ENCODE data around the gene IL31RA.

Gene IL31RA

DNA sequence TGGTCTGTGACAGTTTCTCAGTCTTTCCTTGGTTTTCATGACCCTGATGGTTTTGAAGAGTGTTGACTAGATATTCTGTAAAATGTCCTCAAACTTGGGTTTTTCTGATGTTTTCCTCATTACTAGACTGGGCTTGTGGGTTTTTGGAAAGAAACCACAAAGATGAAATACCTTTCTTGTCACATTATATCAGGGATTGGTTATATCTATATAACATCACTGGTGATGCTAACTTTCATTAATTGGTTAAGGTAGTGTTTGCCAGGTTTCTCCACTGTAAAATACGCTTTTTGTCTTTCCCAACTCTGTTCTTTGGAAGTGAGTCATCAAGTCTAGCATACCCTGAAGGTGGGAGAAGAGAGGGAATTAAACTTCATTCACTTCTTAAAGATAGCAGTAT, 3.3 kb upstream of the IL31RA start:
- Mint-ChIP-seq H3K27me3 (ENCODE audit: low read depth) (no peaks in the 10 kb centered on the region), H3K4me1 (no peaks in the 10 kb centered on the region), H3K4me3 (no peak overlapping the region), H3K36me3 (ENCODE audit: low read depth) (no peaks in the 10 kb centered on the region), H3K27ac (no peak overlapping the region), H3K9me3 (peaks cover 8% of the 10 kb centered on the region)
- TF ChIP-seq, protein P1, sequence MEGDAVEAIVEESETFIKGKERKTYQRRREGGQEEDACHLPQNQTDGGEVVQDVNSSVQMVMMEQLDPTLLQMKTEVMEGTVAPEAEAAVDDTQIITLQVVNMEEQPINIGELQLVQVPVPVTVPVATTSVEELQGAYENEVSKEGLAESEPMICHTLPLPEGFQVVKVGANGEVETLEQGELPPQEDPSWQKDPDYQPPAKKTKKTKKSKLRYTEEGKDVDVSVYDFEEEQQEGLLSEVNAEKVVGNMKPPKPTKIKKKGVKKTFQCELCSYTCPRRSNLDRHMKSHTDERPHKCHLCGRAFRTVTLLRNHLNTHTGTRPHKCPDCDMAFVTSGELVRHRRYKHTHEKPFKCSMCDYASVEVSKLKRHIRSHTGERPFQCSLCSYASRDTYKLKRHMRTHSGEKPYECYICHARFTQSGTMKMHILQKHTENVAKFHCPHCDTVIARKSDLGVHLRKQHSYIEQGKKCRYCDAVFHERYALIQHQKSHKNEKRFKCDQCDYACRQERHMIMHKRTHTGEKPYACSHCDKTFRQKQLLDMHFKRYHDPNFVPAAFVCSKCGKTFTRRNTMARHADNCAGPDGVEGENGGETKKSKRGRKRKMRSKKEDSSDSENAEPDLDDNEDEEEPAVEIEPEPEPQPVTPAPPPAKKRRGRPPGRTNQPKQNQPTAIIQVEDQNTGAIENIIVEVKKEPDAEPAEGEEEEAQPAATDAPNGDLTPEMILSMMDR (IDR thresholded peaks at IDR 0.05; ENCODE audit: unreplicated experiment in 3 of 3), result no peak

DNA sequence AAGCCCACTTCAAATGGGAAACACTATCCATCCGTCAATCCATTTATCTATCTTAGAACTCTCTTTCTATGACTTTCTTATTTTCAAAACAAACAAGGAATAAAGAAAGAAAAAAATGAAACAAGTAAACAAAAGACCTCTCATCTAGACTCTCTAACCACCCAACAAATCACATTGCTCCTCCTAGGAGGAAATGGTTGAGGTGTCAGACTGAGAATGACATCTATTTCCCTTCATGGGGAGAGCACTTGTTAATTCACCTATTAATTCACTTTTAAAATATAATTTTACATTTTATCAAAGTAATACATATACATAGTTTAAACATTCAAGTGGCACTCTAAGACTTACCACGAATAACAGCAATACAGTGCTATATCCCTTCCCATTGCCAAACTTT, 2.4 kb upstream of the IL31RA start:
- Mint-ChIP-seq H3K9me3 (peaks cover 8% of the 10 kb centered on the region), H3K27ac (no peak overlapping the region), H3K36me3 (ENCODE audit: low read depth) (no peaks in the 10 kb centered on the region)

DNA sequence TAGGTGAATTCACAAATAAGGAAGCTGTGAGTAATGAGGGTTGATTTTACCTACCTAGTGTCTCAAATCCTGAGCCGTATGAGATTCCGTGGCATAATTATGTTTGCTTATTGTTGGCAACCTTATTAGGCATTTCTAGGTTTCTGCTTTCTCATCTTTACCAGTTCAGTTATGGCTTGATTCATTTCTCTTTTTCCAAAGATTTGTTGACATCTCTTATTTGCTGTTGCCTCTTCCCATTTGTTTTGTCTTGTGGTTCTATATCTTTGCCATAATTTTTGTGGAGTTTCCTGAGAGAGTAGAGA, 470 bp downstream of the IL31RA start:
- Mint-ChIP-seq H3K36me3 (ENCODE audit: low read depth) (no peaks in the 10 kb centered on the region), H3K4me1 (peaks cover 13% of the 10 kb centered on the region)

More for the DNA sequence above, 2.4 kb upstream of the IL31RA start:
- H3K27me3 Mint-ChIP-seq (ENCODE audit: low read depth), result no peaks in the 10 kb centered on the region
- H3K4me1 Mint-ChIP-seq, result peaks cover 6% of the 10 kb centered on the region
- H3K4me3 Mint-ChIP-seq, result no peak overlapping the region
- TF ChIP-seq, protein P1 (IDR thresholded peaks at IDR 0.05; ENCODE audit: unreplicated experiment in 3 of 3), result no peak

DNA sequence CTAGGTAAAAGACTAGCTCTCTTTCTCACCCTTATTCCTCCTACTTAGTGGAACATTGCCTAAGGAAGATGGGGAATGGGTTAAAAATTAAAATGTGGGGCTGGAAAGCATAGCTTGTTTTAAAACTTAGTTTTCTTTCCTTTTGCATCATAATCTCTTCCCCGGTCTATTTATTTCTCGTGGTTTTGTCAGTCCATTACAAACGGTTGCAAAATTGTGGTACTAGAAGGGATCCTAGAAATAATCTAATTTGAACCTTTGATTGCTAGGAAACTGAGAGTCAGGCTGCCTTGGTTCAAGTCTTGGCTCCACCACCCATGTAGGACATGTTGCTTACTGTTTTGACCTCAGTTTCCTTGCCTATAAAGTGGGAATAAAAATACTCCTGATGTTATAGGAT, 1.3 kb downstream of the IL31RA start:
- Mint-ChIP-seq H3K4me1 (peaks cover 13% of the 10 kb centered on the region), H3K27me3 (ENCODE audit: low read depth) (no peaks in the 10 kb centered on the region), H3K9me3 (no peaks in the 10 kb centered on the region), H3K4me3 (no peak overlapping the region), H3K36me3 (ENCODE audit: low read depth) (no peaks in the 10 kb centered on the region), H3K27ac (no peak overlapping the region)
- TF ChIP-seq, protein P1 (IDR thresholded peaks at IDR 0.05; ENCODE audit: unreplicated experiment in 3 of 3), result no peak

More for the DNA sequence above, 470 bp downstream of the IL31RA start:
- H3K27me3 Mint-ChIP-seq (ENCODE audit: low read depth), result no peaks in the 10 kb centered on the region
- H3K9me3 Mint-ChIP-seq, result no peaks in the 10 kb centered on the region
- H3K4me3 Mint-ChIP-seq, result no peak overlapping the region
- no peak overlapping the region for H3K27ac Mint-ChIP-seq
- TF ChIP-seq, protein P1 (IDR thresholded peaks at IDR 0.05; ENCODE audit: unreplicated experiment in 3 of 3), result no peak

DNA sequence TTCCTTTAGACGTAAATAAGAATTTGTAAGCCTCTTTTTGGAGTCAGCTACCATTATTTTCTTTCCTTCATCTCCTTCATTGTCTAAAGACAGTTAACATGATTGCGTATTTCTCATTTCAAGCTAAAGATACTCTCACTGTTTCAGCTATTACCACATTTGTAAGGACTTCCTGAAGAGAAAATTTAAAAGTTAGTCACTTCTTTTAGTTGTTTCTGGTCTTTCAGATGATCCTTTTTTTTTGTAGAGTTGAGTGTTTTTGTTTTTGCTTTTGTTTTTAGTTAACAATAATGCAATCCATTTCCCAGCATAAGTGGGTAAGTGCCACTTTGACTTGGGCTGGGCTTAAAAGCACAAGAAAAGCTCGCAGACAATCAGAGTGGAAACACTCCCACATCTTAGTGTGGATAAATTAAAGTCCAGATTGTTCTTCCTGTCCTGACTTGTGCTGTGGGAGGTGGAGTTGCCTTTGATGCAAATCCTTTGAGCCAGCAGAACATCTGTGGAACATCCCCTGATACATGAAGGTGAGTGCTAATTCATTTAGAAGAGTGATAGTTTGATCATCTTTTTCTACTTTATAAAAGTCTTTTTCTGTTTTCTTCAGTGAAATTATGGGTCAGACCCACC, 2.0 kb downstream of the IL31RA start:
- H3K4me3 Mint-ChIP-seq, result no peak overlapping the region
- peak overlapping the region; percentile 20 to 54 (median 38) for H3K27ac Mint-ChIP-seq
- no peaks in the 10 kb centered on the region for H3K9me3 Mint-ChIP-seq
- H3K36me3 Mint-ChIP-seq (ENCODE audit: low read depth), result no peaks in the 10 kb centered on the region
- no peaks in the 10 kb centered on the region for H3K27me3 Mint-ChIP-seq (ENCODE audit: low read depth)
- peaks cover 13% of the 10 kb centered on the region for H3K4me1 Mint-ChIP-seq
- TF ChIP-seq, protein P1 (IDR thresholded peaks at IDR 0.05; ENCODE audit: unreplicated experiment in 3 of 3), result no peak

DNA sequence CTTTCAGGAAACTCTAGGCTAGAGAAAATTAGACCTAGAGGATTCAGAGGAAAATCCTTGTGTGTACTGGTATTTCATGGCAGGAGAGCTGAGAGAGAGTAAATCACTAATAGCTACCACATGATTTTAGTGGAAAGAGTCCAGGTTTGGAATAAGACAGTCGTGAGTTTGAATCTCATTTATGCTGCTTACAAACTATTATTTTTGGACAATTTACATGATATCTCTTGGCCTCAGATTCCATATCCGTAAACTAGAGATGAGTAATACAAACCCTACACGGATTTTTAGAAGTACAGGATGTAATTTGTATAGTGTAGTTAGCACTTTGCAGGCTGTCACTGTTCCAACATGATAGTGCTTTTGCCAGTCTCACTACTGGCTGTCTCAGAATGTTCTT, 2.7 kb downstream of the IL31RA start:
- H3K4me3 Mint-ChIP-seq, result no peak overlapping the region
- peak overlapping the region; percentile 20 to 54 (median 38) for H3K27ac Mint-ChIP-seq
- no peaks in the 10 kb centered on the region for H3K9me3 Mint-ChIP-seq
- TF ChIP-seq, protein P1 (IDR thresholded peaks at IDR 0.05; ENCODE audit: unreplicated experiment in 3 of 3), result no peak
- H3K27me3 Mint-ChIP-seq (ENCODE audit: low read depth), result no peaks in the 10 kb centered on the region
- no peaks in the 10 kb centered on the region for H3K36me3 Mint-ChIP-seq (ENCODE audit: low read depth)
- peaks cover 13% of the 10 kb centered on the region for H3K4me1 Mint-ChIP-seq
